GM18511 (cell line): ENCODE measurements around the gene HADHB.

Experiments
- ATAC-seq: cut with Tn5 transposase; IDR thresholded peaks from one replicate; pipeline ENCODE4 v1.9.1; 2021; ENCODE audit warnings: mild to moderate bottlenecking, moderate library complexity; ENCODE audit not compliant: unreplicated experiment

Gene HADHB

GRCh38 chr2:26244309-26245230, at the start of gene HADHB, which contains the start of gene HADHA:
Gene HADHB (plus strand): TSS chr2:26244939. CDS start chr2:26254255, 9,316 bp downstream.
Gene HADHA (minus strand): TSS chr2:26244632. CDS start chr2:26244596, 36 bp downstream.
- peak; percentile 79 for ATAC-seq

- no peak for ATAC-seq
These were observed 49.4 kb upstream of the HADHB start for GRCh38 chr2:26195040-26195984.

DNA sequence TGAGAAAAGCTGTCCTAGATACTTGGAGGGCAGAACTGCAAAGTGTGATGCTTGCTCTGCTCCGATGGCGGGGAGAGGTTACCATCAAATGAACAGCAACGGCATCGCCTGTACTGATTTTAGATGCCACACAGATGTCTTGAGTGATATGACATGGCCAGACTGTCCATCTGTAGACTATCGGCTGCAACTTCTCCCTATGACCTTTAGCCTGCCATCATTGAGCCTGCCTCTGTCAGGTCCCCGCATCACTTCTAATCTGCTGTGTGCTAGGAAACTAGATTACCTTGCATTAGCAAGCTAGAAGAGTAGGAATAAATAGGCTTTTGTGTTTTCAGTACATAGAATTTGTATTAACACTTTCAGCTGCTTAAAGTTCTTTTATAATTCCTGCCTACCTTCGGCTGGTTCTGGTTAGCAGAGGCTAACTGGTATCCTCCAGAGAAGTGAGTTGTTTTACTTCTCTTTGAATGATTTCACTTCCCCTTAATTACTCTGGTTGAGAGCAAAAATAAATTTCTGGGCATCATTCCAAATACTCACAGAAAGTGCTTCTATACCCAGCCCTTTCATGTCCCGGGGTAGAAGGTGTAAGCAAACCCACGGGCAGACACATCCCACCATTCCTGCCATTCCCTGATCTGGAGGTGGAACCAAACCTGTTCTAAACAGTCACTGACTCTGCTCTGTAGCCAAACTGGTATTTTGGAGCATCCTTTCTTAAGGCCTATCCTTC, 47.9 kb upstream of the HADHB start:
- ATAC-seq = no peak

- no peak for ATAC-seq
These were observed 47.2 kb upstream of the HADHB start for GRCh38 chr2:26197516-26197915.

DNA sequence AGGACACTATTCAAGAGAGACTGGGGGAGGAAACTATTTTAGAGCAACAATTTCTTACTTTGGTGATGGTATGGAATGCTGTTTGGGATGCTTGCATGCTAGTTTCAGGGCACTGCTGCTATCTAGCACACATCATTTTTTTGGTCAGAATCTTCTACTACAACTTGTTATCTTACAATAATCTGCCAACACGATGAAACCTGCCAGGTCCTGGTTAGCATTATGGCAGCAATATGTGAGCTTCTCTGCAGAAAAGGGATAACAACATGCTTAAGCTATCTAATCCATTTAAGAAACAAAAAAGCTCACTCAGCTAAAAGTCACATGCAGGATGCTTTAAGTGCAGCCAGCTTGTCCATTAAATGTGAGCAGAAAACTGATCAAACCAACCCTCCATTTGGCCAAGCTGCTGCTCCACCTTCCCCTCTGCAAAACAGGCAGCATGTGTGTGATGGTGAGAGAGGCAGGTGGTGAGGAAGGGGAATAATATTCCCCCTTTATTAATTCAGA, 41.7 kb upstream of the HADHB start:
- no peak for ATAC-seq

DNA sequence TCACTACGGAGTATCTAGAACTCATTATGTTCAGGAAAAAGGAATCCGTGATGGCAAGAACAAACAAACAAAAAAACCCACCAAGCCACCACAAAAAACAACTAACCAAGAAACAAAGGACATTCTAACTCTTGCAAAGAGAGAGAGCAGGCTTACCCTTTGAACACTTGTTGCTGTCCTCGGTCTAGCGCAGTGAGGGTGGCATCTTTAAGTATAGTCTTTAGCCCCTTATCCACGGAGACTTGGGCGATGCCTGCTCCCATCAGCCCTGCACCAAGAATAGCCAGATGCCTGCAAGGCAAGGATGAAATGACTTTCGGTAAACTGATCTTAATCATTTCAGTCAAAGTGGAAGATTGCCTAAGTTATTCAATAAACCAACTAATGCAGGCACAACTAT, 40.8 kb upstream of the HADHB start:
- no peak for ATAC-seq

DNA sequence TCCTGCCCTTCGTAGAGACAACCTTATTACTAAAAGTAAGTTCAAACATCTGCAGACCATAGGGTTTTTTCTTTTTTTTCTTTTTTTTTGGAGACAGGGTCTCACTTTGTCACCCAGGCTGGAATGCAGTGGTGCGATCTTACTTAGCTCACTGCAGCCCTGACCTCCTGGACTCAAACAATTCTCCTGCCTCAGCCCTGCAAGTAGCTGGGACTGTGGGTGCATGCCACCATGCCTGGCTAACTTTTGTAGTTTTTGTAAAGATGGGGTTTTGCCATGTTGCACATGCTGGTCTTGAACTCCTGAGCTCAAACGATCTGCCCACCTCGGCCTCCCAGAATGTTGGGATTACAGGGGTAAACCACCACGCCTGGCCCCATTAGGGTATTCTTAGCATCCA, 32.7 kb upstream of the HADHB start:
- no peak for ATAC-seq

DNA sequence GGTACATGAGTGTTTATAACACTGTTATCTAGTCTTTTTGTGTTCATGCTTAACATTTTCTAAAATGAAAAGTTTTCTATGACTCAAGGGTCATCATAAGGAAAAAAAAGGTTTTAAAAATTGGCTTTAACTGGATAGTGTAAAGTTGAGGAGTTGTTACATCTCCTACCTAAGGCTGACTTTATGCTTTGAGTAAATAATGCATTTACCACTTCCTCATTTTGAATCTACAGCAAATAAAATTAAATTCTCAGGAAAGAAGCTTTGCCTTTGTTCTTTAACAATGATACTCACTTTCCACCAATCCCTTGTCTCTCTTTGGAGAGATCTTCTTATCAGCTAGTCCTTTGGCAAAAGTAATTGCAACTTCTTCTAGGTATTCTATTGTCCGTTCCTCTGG, 30.0 kb upstream of the HADHB start:
- no peak for ATAC-seq

GRCh38 chr2:26215833-26216232, 28.9 kb upstream of the HADHB start:
- ATAC-seq = no peak

- no peak for ATAC-seq
These were observed 28.2 kb upstream of the HADHB start for GRCh38 chr2:26216587-26216986.

GRCh38 chr2:26217720-26218119, 27.0 kb upstream of the HADHB start:
- ATAC-seq = no peak

DNA sequence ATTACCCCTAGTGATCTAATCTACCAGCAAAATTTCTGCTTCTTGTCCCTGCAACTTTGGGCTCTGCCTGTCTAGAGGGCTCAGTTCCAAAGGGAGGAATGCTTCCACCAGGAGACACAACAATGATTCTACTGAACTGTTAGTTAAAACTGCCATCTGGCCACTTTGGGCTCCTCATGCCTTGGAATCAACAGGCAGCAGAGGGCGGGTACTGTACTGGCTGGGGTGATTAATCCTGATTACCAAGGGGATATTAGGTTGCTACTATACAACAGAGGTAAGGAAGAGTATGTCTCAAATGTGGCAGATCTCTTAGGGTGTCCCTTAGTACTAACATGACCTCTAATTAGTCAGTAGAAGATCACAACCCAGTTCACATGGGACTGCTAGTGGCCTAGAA, 21.7 kb upstream of the HADHB start:
- ATAC-seq = no peak

DNA sequence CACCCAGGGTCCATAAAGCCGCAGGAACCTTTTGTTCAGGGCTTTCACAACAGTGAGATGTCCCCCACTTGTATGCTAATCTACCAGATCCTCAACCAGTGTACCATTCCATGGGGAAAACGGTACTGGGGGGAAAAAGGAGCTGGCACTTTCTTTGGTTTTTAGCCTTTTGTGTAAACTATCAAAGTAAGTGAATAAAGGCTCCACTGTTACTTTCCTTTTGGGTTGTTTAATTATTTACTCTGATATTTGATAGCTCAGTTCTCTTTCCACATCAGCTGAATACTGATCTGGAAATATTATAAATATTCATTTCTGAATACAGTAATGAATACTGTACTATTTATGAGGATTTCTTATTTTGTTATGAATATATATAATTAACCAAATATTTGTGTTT, 20.6 kb upstream of the HADHB start:
- no peak for ATAC-seq

DNA sequence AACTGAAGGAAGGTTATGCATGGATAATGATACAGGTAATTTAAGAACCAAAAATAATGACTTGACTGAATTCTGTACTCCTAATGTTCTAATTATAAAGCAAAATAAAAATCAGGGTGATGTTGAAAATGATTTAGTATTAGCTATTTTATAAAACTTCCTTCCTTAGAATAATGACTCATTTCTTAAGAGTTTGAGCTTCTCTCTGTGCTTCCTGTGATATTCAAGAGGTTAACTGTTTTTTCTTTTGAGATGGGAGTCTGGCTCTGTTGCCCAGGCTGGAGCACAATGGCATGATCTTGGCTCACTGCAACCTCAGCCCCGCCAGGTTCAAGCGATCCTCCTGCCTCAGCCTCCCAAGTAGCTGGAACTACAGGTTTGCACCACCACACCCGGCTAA, 15.1 kb upstream of the HADHB start:
- no peak for ATAC-seq

GRCh38 chr2:26230806-26231205, 13.9 kb upstream of the HADHB start:
- no peak for ATAC-seq

GRCh38 chr2:26235089-26235488, 9.7 kb upstream of the HADHB start:
- ATAC-seq = no peak

- no peak for ATAC-seq
These were observed 6.9 kb upstream of the HADHB start for GRCh38 chr2:26237868-26238267.

- ATAC-seq = no peak
These were observed 6.3 kb upstream of the HADHB start for GRCh38 chr2:26238311-26238958.

DNA sequence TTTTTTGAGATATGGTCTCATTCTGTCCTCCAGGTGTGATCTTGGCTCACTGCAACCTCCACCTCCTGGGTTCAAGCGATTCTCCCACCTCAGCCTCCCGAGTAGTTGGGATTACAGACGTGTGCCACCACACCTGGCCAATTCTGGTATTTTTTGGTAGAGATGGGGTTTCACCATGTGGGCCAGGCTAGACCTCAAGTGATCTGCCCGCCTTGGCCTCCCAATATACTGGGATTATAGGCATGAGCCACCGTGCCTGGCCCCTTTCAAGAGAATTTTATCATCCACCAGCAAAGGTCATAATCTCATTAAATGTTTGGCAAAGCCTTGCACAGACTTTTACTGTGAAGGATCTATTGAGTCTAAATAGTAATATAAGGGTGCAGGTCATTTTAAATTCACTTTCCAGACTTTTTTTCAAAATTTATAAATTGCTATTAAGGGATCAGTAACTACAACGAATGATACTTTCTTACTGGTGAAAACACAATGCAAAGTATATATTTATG, 2.8 kb upstream of the HADHB start:
- ATAC-seq = no peak
